A549 (cell line): ENCODE data around the gene TNS3. TPM values are rescaled to one million over a fixed set of nuclear protein-coding genes. Genes with fewer than 3 reads are reported as not detected.

Experiments used
- ATAC-seq, 2 experiments: fragments of 200-7000 bp in 1 of 2; fragments of >200 bp in 1 of 2; cut with Nextera tagmentation in 1 of 2; cut with Tn5 transposase in 1 of 2; 3 replicates each; pipeline versions ENCODE4 v1.8.0 to v1.9.1; 2018 to 2020; ENCODE audit warnings: mild to moderate bottlenecking in 1 of 2, moderate library complexity in 1 of 2
- CTCF ChIA-PET: fragments of 300-600 bp; sonication (Branson Sonifier 250); formaldehyde crosslinking; extraction: SDS; loops from one replicate; lab custom pipeline; 2021; ENCODE audit warnings: antibody characterized with exemption, inconsistent platforms; lab: Yijun Ruan, JAX
- POLR2A ChIA-PET: fragments of 350-600 bp; formaldehyde crosslinking; extraction: SDS; loops from one replicate; lab custom pipeline; 2021; ENCODE audit warnings: antibody characterized with exemption, inconsistent platforms; lab: Yijun Ruan, JAX
- DNase-seq, 2 experiments: peaks; one replicate each; pipeline versions ENCODE4 v3.0.0 to v3.0.0-alpha.2; 2011 to 2016; ENCODE audit warnings: low read depth in 1 of 2, low spot score in 1 of 2
- FAIRE-seq: peaks from 2 replicates; lab custom pipeline; 2011; peaks lifted over from hg19 to GRCh38; lab: Jason Lieb, UNC
- H3K27ac ChIP-seq, 2 experiments: fragments of >200 bp; sonication (Bioruptor Twin); formaldehyde crosslinking; 3 replicates each; pipeline ENCODE4 v1.5.1; 2016 to 2017
- H3K4me1 ChIP-seq: fragments of >200 bp; sonication (Bioruptor Twin); formaldehyde crosslinking; 3 replicates; pipeline ENCODE4 v1.6.1; 2016
- H3K4me2 ChIP-seq: fragments of >200 bp; sonication (Bioruptor Twin); formaldehyde crosslinking; 3 replicates; pipeline ENCODE4 v1.6.1; 2016
- H3K4me3 ChIP-seq: fragments of >200 bp; sonication (Bioruptor Twin); formaldehyde crosslinking; 3 replicates; pipeline ENCODE4 v1.5.1; 2016
- H3K9me3 ChIP-seq: fragments of >200 bp; sonication (Bioruptor Twin); formaldehyde crosslinking; 3 replicates; pipeline ENCODE4 v1.6.1; 2016
- ATOH8 ChIP-seq: fragments of 250-450 bp; sonication (Bioruptor Pico); IDR thresholded peaks from 2 replicates; pipeline ENCODE4 v1.5.0; 2020; ENCODE audit warnings: low read depth, mild to moderate bottlenecking, moderate library complexity
- BHLHE40 ChIP-seq: IDR thresholded peaks from 2 replicates; pipeline ENCODE4 v1.6.1; 2012; ENCODE audit warnings: low read depth, low read length, inconsistent platforms
- CBX2 ChIP-seq: fragments of 200-600 bp; sonication (generic); IDR thresholded peaks from 2 replicates; pipeline ENCODE4 v1.6.1; 2016; ENCODE audit warnings: low read depth, mild to moderate bottlenecking, borderline replicate concordance
- CEBPB ChIP-seq, 2 experiments: fragments of >200 bp in 1 of 2; sonication (Bioruptor Twin) in 1 of 2; formaldehyde crosslinking in 1 of 2; IDR thresholded peaks; 2 replicates each; pipeline ENCODE4 v1.6.1; 2012 to 2016
- CHD2 ChIP-seq: fragments of 150-350 bp; IDR thresholded peaks from 2 replicates; pipeline ENCODE4 v1.6.1; 2014; ENCODE audit warnings: low read length; ENCODE audit not compliant: partially characterized antibody
- E2F6 ChIP-seq: IDR thresholded peaks from 2 replicates; pipeline ENCODE4 v1.6.1; 2012; ENCODE audit warnings: low read depth, borderline replicate concordance
- ELK1 ChIP-seq: fragments of 150-350 bp; IDR thresholded peaks from 2 replicates; pipeline ENCODE4 v1.6.1; 2014; ENCODE audit warnings: low read depth, mild to moderate bottlenecking, low read length
- FOSL2 ChIP-seq, 2 experiments: fragments of 450-650 bp in 1 of 2; fragments of >200 bp in 1 of 2; sonication (Bioruptor Twin) in 1 of 2; formaldehyde crosslinking; IDR thresholded peaks; 2 replicates each; pipeline versions ENCODE4 v1.5.0 to v1.6.1; 2016 to 2020; ENCODE audit warnings: mild to moderate bottlenecking in 1 of 2, moderate library complexity in 1 of 2
- FOXS1 ChIP-seq: fragments of 250-450 bp; sonication (Bioruptor Pico); IDR thresholded peaks from 2 replicates; pipeline ENCODE4 v1.5.0; 2020; ENCODE audit warnings: mild to moderate bottlenecking, moderate library complexity
- GATA3 ChIP-seq: IDR thresholded peaks from 2 replicates; pipeline ENCODE4 v1.6.1; 2012; ENCODE audit warnings: borderline replicate concordance
- HDAC2 ChIP-seq: fragments of 200-600 bp; sonication (generic); IDR thresholded peaks from 2 replicates; pipeline ENCODE4 v1.6.1; 2016
- HMGXB4 ChIP-seq: fragments of 250-450 bp; sonication (Bioruptor Pico); IDR thresholded peaks from 2 replicates; pipeline ENCODE4 v1.5.0; 2021; ENCODE audit warnings: mild to moderate bottlenecking, moderate library complexity, borderline replicate concordance
- HOXB13 ChIP-seq: fragments of 250-450 bp; sonication (Bioruptor Pico); IDR thresholded peaks from 2 replicates; pipeline ENCODE4 v1.5.0; 2020; ENCODE audit warnings: low read depth, mild to moderate bottlenecking, moderate library complexity
- JUN ChIP-seq, 2 experiments: fragments of >200 bp; sonication (Bioruptor Twin); formaldehyde crosslinking; IDR thresholded peaks; 2 replicates in 1 of 2; 3 replicates in 1 of 2; pipeline ENCODE4 v1.6.1; 2016 to 2017
- JUNB ChIP-seq: fragments of >200 bp; sonication (Bioruptor Twin); formaldehyde crosslinking; IDR thresholded peaks from 2 replicates; pipeline ENCODE4 v1.6.1; 2016
- KDM5A ChIP-seq: fragments of 200-600 bp; sonication (generic); IDR thresholded peaks from 2 replicates; pipeline ENCODE4 v1.6.1; 2016; ENCODE audit warnings: antibody characterized with exemption, mild to moderate bottlenecking
- MAFK ChIP-seq: fragments of 450-650 bp; IDR thresholded peaks from 2 replicates; pipeline ENCODE4 v1.6.1; 2014; ENCODE audit not compliant: partially characterized antibody
- MYC ChIP-seq: IDR thresholded peaks from 2 replicates; pipeline ENCODE4 v1.6.1; 2012; ENCODE audit warnings: mild to moderate bottlenecking, inconsistent platforms, low read length, improper control_type of control experiment, borderline replicate concordance
- NPAS2 ChIP-seq: fragments of 250-450 bp; sonication (Bioruptor Pico); IDR thresholded peaks from 2 replicates; pipeline ENCODE4 v1.8.0; 2022; ENCODE audit warnings: mild to moderate bottlenecking, moderate library complexity, borderline replicate concordance
- PBX3 ChIP-seq: IDR thresholded peaks from 2 replicates; pipeline ENCODE4 v1.6.1; 2012
- POLR2AphosphoS2 ChIP-seq: conservative IDR thresholded peaks from 2 replicates; pipeline ENCODE4 v1.6.1; 2012; ENCODE audit warnings: low read length, improper control_type of control experiment, inconsistent platforms
- RAD21 ChIP-seq, 2 experiments: fragments of >200 bp in 1 of 2; sonication (Bioruptor Twin) in 1 of 2; formaldehyde crosslinking in 1 of 2; IDR thresholded peaks in 1 of 2; conservative IDR thresholded peaks in 1 of 2; 2 replicates in 1 of 2; 3 replicates in 1 of 2; pipeline ENCODE4 v1.6.1; 2012 to 2018; ENCODE audit warnings: inconsistent platforms in 1 of 2
- RARB ChIP-seq: fragments of 250-450 bp; sonication (Bioruptor Pico); IDR thresholded peaks from 2 replicates; pipeline ENCODE4 v1.8.0; 2021; ENCODE audit warnings: mild to moderate bottlenecking, moderate library complexity
- RCOR1 ChIP-seq: fragments of 150-350 bp; IDR thresholded peaks from 2 replicates; pipeline ENCODE4 v1.6.1; 2014; ENCODE audit warnings: antibody characterized with exemption, low read length, low read depth
- SMC3 ChIP-seq: fragments of >200 bp; sonication (Bioruptor Twin); formaldehyde crosslinking; IDR thresholded peaks from 3 replicates; pipeline ENCODE4 v1.6.1; 2018; ENCODE audit warnings: inconsistent platforms
- TP53 ChIP-seq: fragments of 250-450 bp; sonication (Bioruptor Pico); IDR thresholded peaks from 2 replicates; pipeline ENCODE4 v1.5.0; 2021; ENCODE audit warnings: mild to moderate bottlenecking, moderate library complexity
- WGBS: methylation state at CpG from one replicate; pipeline ENCODE4 v1.1.6; 2017; ENCODE audit errors: missing lambda C conversion rate; 5-methylcytosine and 5-hydroxymethylcytosine counted together
- polyA plus RNA-seq, 4 experiments: library from polyadenylated mRNA; depleted of rRNA in 3 of 4; stranded (reverse); fragments of >200 nt; fragmentation: RNase III in 1 of 4; extraction: RNeasy Plus Mini Kit Qiagen cat#74134 plus additional on column Dnase treatment in 1 of 4; gene quantifications; 2 replicates in 3 of 4; 3 replicates in 1 of 4; pipeline ENCODE4 v1.2.3, GENCODE V29; 2011 to 2017
- TF ChIP-seq, protein P1 (sequence below): IDR thresholded peaks from 2 replicates; pipeline ENCODE4 v1.6.1; 2012
- TF ChIP-seq, protein P2 (sequence below): fragments of >200 bp; sonication (Bioruptor Twin); formaldehyde crosslinking; IDR thresholded peaks from 3 replicates; pipeline ENCODE4 v1.5.1; 2016

TNS3 gene
- polyA plus RNA-seq, 2 of the 4 experiments (the other 2 are of a cell fraction), result 107 to 134 TPM

- H3K4me1 ChIP-seq, result peaks cover 69% of the 10 kb centered on the region
- ChIA-PET CTCF (interaction anchor here (0.7 to 1.8 kb wide), 9 partner anchors 24 to 208 kb away, joined by 3 to 8 read pairs (median 4); partner anchors contain the start of gene TNS3), POLR2A (interaction anchor here (0.5 to 2.3 kb wide), 12 partner anchors 10 to 176 kb away, joined by 3 to 16 read pairs (median 8); partner anchors contain the start of gene TNS3)
- no peaks in the 10 kb centered on the region for H3K9me3 ChIP-seq
- H3K4me2 ChIP-seq, result peak overlapping the region; percentile 76
- DNase-seq, result peak in 1 of 2 experiments; percentile 68
- TF ChIP-seq, protein P1, sequence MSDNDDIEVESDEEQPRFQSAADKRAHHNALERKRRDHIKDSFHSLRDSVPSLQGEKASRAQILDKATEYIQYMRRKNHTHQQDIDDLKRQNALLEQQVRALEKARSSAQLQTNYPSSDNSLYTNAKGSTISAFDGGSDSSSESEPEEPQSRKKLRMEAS, result peak; percentile 40
- TF ChIP-seq RCOR1 (no peak), MYC (no peak), SMC3 (no peak; the same call in 2 of the 3 replicates), ATOH8 (CRISPR knock-in tag) (no peak), BHLHE40 (no peak), HDAC2 (no peak), TP53 (CRISPR knock-in tag) (no peak), RARB (CRISPR knock-in tag) (no peak), HMGXB4 (no peak), HOXB13 (CRISPR knock-in tag) (peak; percentile 2; the same call in 1 of the 2 replicates), JUN (IDR thresholded peaks at IDR 0.05) (peak in 1 of 2 experiments; percentile 37; a peak in 1 of 5 replicates), JUNB (no peak), NPAS2 (CRISPR knock-in tag) (no peak), CHD2 (no peak), KDM5A (no peak)
- WGBS, result 3% methylated on average over 10 of the region's 10 CpGs
- ATAC-seq, result peak; percentile 35 to 51
- peak; percentile 70 for FAIRE-seq
- no peak overlapping the region for H3K4me3 ChIP-seq
- H3K27ac ChIP-seq, result peak overlapping the region; percentile 99
Observed at GRCh38 chr7:47611045-47611511, 29.2 kb upstream of the TNS3 start.

DNA sequence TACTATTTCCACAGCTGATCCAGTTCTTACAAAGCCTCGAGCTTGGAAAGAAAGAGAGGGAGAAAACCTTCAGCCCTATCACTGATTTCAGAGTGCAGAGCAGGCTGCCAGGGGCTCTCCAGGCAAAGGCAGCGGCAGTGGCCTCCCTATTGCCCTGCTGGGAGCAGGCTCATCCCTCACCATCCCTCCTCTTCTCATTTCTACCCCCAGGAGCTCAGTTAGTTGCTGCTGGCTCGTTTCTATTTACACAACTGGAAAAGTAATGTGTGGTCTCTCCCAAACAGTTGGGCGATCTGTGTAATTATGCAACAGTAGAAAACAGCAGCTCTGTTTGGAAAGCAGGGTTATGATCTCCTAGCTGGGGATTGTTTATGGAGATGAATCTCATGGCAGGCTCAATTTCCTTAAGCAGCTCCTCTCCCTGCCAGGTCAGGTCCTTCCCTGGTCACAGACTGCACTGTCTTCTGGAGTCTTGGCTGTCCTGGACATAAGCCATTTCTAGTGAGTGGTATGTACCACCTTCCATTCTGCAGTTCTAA, 28.7 kb upstream of the TNS3 start:
- DNase-seq (peak; percentile 18 to 94), FAIRE-seq (peak; percentile 94), ATAC-seq (peak; percentile 83 to 91)
- H3K27ac ChIP-seq, result peak overlapping the region; percentile 99
- CTCF ChIA-PET, result interaction anchor here (0.6 to 1.8 kb wide), 11 partner anchors 9 to 334 kb away, joined by 3 to 8 read pairs (median 4); partner anchors contain the start of gene TNS3
- 1% methylated on average over 4 of the region's 4 CpGs for WGBS
- H3K9me3 ChIP-seq, result no peaks in the 10 kb centered on the region
- H3K4me2 ChIP-seq, result peak overlapping the region; percentile 76
- peaks cover 74% of the 10 kb centered on the region for H3K4me1 ChIP-seq
- POLR2A ChIA-PET, result interaction anchor here (0.5 to 2.3 kb wide), 13 partner anchors 10 to 176 kb away, joined by 3 to 16 read pairs (median 8); partner anchors contain the start of gene TNS3
- H3K4me3 ChIP-seq, result no peak overlapping the region
- TF ChIP-seq PBX3 (no peak), JUNB (peak; percentile 68; the same call in 1 of the 2 replicates), FOSL2 (IDR thresholded peaks at IDR 0.05) (peak; percentile 41; the same call in 1 of the 2 replicates), FOSL2 (CRISPR knock-in tag; IDR thresholded peaks at IDR 0.05) (peak; percentile 71), MAFK (no peak), CEBPB (IDR thresholded peaks at IDR 0.05) (peak; percentile 93 to 97), RAD21 (conservative IDR thresholded peaks at IDR 0.05 in 1 of 2, IDR thresholded peaks at IDR 0.05 in 1 of 2) (peak; percentile 44 to 71), ELK1 (no peak), POLR2AphosphoS2 (no peak), CBX2 (no peak), E2F6 (peak; percentile 64; the same call in 1 of the 2 replicates), GATA3 (peak; percentile 93), FOXS1 (CRISPR knock-in tag) (0 out of 2 replicates have a peak, but pooled peaks have one; percentile 12), RCOR1 (no peak)
- TF ChIP-seq, protein P1, result peak; percentile 41; the same call in 1 of the 2 replicates
- TF ChIP-seq, protein P2, sequence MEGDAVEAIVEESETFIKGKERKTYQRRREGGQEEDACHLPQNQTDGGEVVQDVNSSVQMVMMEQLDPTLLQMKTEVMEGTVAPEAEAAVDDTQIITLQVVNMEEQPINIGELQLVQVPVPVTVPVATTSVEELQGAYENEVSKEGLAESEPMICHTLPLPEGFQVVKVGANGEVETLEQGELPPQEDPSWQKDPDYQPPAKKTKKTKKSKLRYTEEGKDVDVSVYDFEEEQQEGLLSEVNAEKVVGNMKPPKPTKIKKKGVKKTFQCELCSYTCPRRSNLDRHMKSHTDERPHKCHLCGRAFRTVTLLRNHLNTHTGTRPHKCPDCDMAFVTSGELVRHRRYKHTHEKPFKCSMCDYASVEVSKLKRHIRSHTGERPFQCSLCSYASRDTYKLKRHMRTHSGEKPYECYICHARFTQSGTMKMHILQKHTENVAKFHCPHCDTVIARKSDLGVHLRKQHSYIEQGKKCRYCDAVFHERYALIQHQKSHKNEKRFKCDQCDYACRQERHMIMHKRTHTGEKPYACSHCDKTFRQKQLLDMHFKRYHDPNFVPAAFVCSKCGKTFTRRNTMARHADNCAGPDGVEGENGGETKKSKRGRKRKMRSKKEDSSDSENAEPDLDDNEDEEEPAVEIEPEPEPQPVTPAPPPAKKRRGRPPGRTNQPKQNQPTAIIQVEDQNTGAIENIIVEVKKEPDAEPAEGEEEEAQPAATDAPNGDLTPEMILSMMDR, result no peak
